GM12891 (cell line): ENCODE data around the gene SEMA6A.

ENCODE experiments used
- DNase-seq: peaks from one replicate; pipeline ENCODE4 v3.0.0; 2011; ENCODE audit warnings: low spot score; ENCODE audit not compliant: insufficient read length
- FAIRE-seq: peaks from 2 replicates; lab custom pipeline; 2011; peaks lifted over from hg19 to GRCh38; lab: Jason Lieb, UNC
- PAX5 ChIP-seq: IDR thresholded peaks from 2 replicates; pipeline ENCODE4 v1.6.1; 2011; ENCODE audit warnings: low read length, moderate library complexity, mild to moderate bottlenecking; ENCODE audit not compliant: insufficient read depth, severe bottlenecking
- POLR2A ChIP-seq: IDR thresholded peaks from 2 replicates; pipeline ENCODE4 v1.6.1; 2011; ENCODE audit warnings: low read depth, low read length, control low read depth
- POLR2AphosphoS5 ChIP-seq: IDR thresholded peaks from 2 replicates; pipeline ENCODE4 v1.6.1; 2011; ENCODE audit warnings: low read depth, low read length, control low read depth
- POU2F2 ChIP-seq: IDR thresholded peaks from 2 replicates; pipeline ENCODE4 v1.6.1; 2011; ENCODE audit warnings: low read depth, mild to moderate bottlenecking, control low read depth, low read length, moderate library complexity
- SPI1 ChIP-seq: IDR thresholded peaks from 2 replicates; pipeline ENCODE4 v1.6.1; 2011; ENCODE audit warnings: low read depth, low read length, control low read depth
- TAF1 ChIP-seq: IDR thresholded peaks from 2 replicates; pipeline ENCODE4 v1.6.1; 2011; ENCODE audit warnings: low read depth, low read length, control low read depth

Gene SEMA6A

GRCh38 chr5:116395226-116395625, 179.4 kb downstream of the SEMA6A start:
- no peak for TF ChIP-seq POU2F2
- no peak for TF ChIP-seq TAF1
- TF ChIP-seq POLR2A: no peak
- TF ChIP-seq PAX5: no peak
- FAIRE-seq (no peak), DNase-seq (no peak)

- TF ChIP-seq POLR2A (no peak), POU2F2 (no peak), SPI1 (no peak), TAF1 (no peak), PAX5 (no peak), POLR2AphosphoS5 (no peak)
- DNase-seq (no peak), FAIRE-seq (no peak)
Observed at GRCh38 chr5:116394186-116394867, 180.3 kb downstream of the SEMA6A start.
